ENCODE results near the gene USP31. TPM values are rescaled to one million over a fixed set of nuclear protein-coding genes. Genes with fewer than 3 reads are reported as not detected.

USP31 gene
- total RNA-seq, 1 experiment from 2014 or later, result 16.1 TPM

DNA sequence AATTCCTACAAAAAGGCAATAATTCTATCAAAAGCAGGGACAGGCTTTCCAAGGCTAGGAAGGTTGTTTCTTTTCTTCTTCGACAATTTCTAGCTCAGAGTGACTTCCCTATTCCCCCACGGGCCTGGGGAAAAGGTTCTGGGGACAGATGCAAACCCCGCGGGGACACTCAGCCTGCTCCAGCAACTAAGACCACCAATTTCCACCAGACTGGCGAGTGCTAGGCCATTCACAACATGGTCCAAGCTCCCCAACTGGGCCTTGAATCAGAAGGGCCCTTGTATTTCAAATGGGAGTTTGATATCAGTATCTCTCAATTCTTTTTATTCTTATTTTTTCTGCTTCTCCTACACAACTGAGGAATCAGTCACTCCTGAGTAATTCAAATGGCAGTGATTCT lies 86.7 kb downstream of the USP31 start:
- peaks cover 0 to 12% (median 4%) of the 10 kb centered on the region in 3 experiments for H3K36me3 Mint-ChIP-seq (ENCODE audit: insufficient read depth in 1 of 3, low read depth in 3 of 3)
- no peak for DNase-seq

More for the DNA sequence above, 86.7 kb downstream of the USP31 start:
- no peak overlapping the region for H3K9ac ChIP-seq (ENCODE audit: extremely low read depth, insufficient read length, low read length)
- H3K18ac ChIP-seq (ENCODE audit: insufficient read length, low read depth, low read length), result no peak overlapping the region
- H3K23ac ChIP-seq (ENCODE audit: insufficient read length, low read depth, low read length), result no peak overlapping the region
- no peaks in the 10 kb centered on the region for H3K79me1 ChIP-seq (ENCODE audit: insufficient read depth, low read depth, low read length, poor library complexity, severe bottlenecking)
- no peak overlapping the region for H4K91ac ChIP-seq (ENCODE audit: insufficient read length, low read depth, low read length)
- TF ChIP-seq, protein P1, sequence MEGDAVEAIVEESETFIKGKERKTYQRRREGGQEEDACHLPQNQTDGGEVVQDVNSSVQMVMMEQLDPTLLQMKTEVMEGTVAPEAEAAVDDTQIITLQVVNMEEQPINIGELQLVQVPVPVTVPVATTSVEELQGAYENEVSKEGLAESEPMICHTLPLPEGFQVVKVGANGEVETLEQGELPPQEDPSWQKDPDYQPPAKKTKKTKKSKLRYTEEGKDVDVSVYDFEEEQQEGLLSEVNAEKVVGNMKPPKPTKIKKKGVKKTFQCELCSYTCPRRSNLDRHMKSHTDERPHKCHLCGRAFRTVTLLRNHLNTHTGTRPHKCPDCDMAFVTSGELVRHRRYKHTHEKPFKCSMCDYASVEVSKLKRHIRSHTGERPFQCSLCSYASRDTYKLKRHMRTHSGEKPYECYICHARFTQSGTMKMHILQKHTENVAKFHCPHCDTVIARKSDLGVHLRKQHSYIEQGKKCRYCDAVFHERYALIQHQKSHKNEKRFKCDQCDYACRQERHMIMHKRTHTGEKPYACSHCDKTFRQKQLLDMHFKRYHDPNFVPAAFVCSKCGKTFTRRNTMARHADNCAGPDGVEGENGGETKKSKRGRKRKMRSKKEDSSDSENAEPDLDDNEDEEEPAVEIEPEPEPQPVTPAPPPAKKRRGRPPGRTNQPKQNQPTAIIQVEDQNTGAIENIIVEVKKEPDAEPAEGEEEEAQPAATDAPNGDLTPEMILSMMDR (conservative IDR thresholded peaks at IDR 0.05), result no peak
- H4K5ac ChIP-seq (ENCODE audit: insufficient read length, low read depth, low read length), result no peak overlapping the region
- no peak overlapping the region for H3T11ph ChIP-seq (ENCODE audit: low read length)
- H4K20me1 ChIP-seq (ENCODE audit: control insufficient read depth, insufficient read depth, insufficient read length), result no peaks in the 10 kb centered on the region
- no peak overlapping the region for H2AFZ ChIP-seq (ENCODE audit: low read length)
- H3K9me3 ChIP-seq (ENCODE audit: control insufficient read depth, low read depth, low read length), result no peaks in the 10 kb centered on the region
- Mint-ChIP-seq H3K4me3 (no peak overlapping the region), H3K4me1 (peaks cover 25% of the 10 kb centered on the region in 2 experiments), H3K27me3 (ENCODE audit: low read depth) (no peaks in the 10 kb centered on the region), H3K27ac (no peak overlapping the region; a peak in 1 of 7 replicates), H3K9me3 (no peaks in the 10 kb centered on the region)
- H3K14ac ChIP-seq (ENCODE audit: insufficient read depth, low read length), result no peak overlapping the region
- no peak overlapping the region for H3K56ac ChIP-seq (ENCODE audit: insufficient read length, low read depth, low read length)
- H3K27me3 ChIP-seq (ENCODE audit: insufficient read depth, low read length), result no peaks in the 10 kb centered on the region
- H3K4me1 ChIP-seq (ENCODE audit: insufficient read depth, low read length), result no peaks in the 10 kb centered on the region
- H3K4ac ChIP-seq (ENCODE audit: low read depth, low read length), result no peak overlapping the region
- H2BK20ac ChIP-seq (ENCODE audit: low read depth, low read length, poor library complexity, severe bottlenecking), result no peak overlapping the region
- no peak overlapping the region for H2BK120ac ChIP-seq (ENCODE audit: low read depth, low read length, poor library complexity, severe bottlenecking)
- no peaks in the 10 kb centered on the region for H3K79me2 ChIP-seq (ENCODE audit: insufficient read depth, low read length)
- no peak overlapping the region for H3K27ac ChIP-seq (ENCODE audit: insufficient read length, low read depth, low read length)
- no peak overlapping the region for H3K4me2 ChIP-seq (ENCODE audit: insufficient read depth, insufficient read length, low read length)
- H2AK5ac ChIP-seq (ENCODE audit: insufficient read length, low read length), result no peak overlapping the region
- H2BK15ac ChIP-seq (ENCODE audit: low read depth, low read length), result no peak overlapping the region
- no peak overlapping the region for H2BK12ac ChIP-seq (ENCODE audit: insufficient read length, low read depth, low read length)
- no peak overlapping the region for H4K8ac ChIP-seq (replicated peaks; ENCODE audit: insufficient read length, low read depth, low read length)
- H2BK5ac ChIP-seq (ENCODE audit: insufficient read length, low read length), result no peak overlapping the region
- no peaks in the 10 kb centered on the region for H3K23me2 ChIP-seq (ENCODE audit: insufficient read length, low read depth, low read length, poor library complexity, severe bottlenecking)
- WGBS (ENCODE audit: extremely low coverage, insufficient read length, low lambda C conversion rate), result no CpG with 5 or more reads among the region's 5 CpGs

All from H9 (cell line).